ENCODE measurements around the gene ASTE1. TPM values are rescaled to one million over a fixed set of nuclear protein-coding genes. Genes with fewer than 3 reads are reported as not detected.
A peak's percentile ranks its signal among the peaks of the same experiment; 100 is the strongest.

Gene ASTE1, protein sequence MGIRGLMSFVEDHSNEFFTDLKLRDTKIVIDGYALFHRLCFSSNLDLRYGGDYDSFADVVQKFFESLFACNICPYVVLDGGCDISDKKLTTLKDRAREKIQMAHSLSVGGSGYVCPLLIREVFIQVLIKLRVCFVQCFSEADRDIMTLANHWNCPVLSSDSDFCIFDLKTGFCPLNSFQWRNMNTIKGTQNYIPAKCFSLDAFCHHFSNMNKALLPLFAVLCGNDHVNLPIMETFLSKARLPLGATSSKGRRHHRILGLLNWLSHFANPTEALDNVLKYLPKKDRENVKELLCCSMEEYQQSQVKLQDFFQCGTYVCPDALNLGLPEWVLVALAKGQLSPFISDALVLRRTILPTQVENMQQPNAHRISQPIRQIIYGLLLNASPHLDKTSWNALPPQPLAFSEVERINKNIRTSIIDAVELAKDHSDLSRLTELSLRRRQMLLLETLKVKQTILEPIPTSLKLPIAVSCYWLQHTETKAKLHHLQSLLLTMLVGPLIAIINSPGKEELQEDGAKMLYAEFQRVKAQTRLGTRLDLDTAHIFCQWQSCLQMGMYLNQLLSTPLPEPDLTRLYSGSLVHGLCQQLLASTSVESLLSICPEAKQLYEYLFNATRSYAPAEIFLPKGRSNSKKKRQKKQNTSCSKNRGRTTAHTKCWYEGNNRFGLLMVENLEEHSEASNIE
- 1 to 10 TPM; 1.2 to 2.0 (median 1.5) TPM for total RNA-seq

DNA sequence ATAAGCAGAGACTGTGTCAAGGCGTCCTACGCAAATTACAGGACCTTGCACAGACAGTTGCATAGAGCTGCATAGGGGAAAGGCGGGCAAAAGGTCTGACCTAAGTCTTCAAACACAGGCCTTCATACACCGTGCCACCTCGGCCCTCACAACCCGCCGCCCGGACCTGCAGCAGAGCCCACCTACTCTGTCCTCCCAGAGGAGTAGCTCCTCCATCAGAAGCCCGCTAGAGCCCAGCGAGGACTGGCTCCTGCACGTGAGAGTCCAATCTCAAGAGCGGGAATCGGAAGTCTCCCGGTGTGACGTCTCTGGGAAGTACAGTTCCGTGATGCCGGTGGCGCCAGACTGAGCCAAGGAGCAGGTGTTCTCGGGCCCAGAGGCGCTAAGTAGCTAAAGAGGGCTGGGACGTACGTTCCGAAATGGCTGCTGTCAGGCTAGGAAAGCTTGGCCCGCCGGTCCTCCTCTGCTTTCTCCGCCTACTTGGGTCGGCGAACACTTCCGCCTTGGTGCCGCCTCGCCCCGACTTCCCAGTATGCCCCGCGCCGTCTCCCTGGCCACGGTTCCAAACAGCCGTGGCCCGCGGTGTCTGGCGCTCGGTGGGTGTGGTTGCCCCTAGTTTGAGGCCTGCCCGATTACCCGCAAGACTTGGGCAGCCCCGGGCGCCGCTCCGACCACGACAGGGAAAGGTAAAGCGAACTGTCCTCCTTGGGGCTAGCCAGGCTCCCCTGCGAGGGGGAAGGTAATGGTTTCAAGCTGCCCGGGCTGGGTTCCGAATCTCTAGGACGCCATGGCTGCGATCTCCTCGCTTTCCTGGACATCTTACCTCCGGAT lies at the start of gene ASTE1, which contains the start of gene NEK11:
Gene ASTE1, minus strand, starts transcription at position 505 of the 831 bp plus-strand sequence. CDS start 1,519 bp downstream, outside the sequence.
Gene NEK11, plus strand, starts transcription at position 557 of the 831 bp plus-strand sequence. CDS start 2,832 bp downstream, outside the sequence.
- in situ Hi-C loops (cut with MboI; ENCODE audit: low sequenced_read_pairs in 4 of 4): loop anchor here in 2 of 4 donors (10.0 to 25.0 kb wide), 2 partner anchors 478 to 1011 kb away; partner anchors contain the start of genes CPNE4 (in 1 of the 2) and MRPL3 (in 1 of the 2)

DNA sequence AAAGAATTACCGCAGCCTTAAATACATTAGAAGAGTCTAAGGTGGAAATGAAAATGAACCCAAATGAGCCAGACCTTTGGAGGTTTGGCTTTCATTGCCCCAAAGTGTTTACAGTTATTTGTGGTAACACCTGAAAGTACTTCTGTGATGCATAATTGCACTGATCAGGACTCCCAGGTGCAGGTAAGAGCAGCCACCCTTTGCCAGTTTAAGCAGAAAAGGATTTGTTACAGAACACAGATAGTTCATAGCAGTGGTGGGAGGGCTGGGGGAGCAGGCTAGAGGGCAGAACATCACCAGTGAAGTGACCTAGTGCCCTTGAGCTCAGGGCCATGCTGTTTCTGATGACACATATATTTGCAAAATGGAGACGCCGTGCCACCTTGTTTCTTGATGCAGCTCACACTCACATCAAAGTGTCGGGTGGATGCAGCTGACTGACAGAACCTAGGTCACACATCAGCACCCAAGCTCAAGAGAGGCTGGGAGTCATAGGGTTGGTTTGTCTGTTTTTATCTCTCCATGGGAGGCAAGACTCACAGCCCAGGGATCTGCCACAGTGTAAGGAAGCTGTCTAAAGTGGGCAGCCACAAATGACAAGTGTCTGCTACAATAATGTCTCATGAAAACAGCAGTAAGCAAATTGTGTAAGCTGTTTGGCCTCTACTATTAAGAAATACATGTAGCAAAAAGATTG lies 49.2 kb upstream of the ASTE1 start:
- Histone ChIP-seq H3K27me3 (no peaks in the 10 kb centered on the region), H3K4me3 (no peak overlapping the region), H3K9me3 (no peaks in the 10 kb centered on the region), H3K27ac (no peak overlapping the region), H3K4me1 (peaks cover 6 to 7% of the 10 kb centered on the region in 2 donors), H3K36me3 (no peaks in the 10 kb centered on the region)
- TF ChIP-seq, protein P1, sequence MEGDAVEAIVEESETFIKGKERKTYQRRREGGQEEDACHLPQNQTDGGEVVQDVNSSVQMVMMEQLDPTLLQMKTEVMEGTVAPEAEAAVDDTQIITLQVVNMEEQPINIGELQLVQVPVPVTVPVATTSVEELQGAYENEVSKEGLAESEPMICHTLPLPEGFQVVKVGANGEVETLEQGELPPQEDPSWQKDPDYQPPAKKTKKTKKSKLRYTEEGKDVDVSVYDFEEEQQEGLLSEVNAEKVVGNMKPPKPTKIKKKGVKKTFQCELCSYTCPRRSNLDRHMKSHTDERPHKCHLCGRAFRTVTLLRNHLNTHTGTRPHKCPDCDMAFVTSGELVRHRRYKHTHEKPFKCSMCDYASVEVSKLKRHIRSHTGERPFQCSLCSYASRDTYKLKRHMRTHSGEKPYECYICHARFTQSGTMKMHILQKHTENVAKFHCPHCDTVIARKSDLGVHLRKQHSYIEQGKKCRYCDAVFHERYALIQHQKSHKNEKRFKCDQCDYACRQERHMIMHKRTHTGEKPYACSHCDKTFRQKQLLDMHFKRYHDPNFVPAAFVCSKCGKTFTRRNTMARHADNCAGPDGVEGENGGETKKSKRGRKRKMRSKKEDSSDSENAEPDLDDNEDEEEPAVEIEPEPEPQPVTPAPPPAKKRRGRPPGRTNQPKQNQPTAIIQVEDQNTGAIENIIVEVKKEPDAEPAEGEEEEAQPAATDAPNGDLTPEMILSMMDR (IDR thresholded peaks at IDR 0.05 in 4 of 5, conservative IDR thresholded peaks at IDR 0.05 in 1 of 5): no peak
- no peak for TF ChIP-seq POLR2A (IDR thresholded peaks at IDR 0.05)
- intact Hi-C loops (cut with DNase I; ENCODE audit: low total_unique reads): no loop called here
- ATAC-seq (no peak), DNase-seq (no peak)
- in situ Hi-C loops (cut with MboI; ENCODE audit: low sequenced_read_pairs in 4 of 4): no loop called here

More for the DNA sequence above, at the start of gene ASTE1, which contains the start of gene NEK11:
- Histone ChIP-seq H3K9me3 (no peaks in the 10 kb centered on the region), H3K36me3 (no peaks in the 10 kb centered on the region), H3K27me3 (no peaks in the 10 kb centered on the region), H3K4me3 (peak within 1 kb of the TSS; percentile 68 to 85 (median 78)), H3K27ac (peak within 1 kb of the TSS; percentile 83 to 88 (median 84)), H3K4me1 (peaks cover 10 to 19% of the 10 kb centered on the region in 2 donors)
- DNase-seq: peak; percentile 75 to 76
- intact Hi-C loops (cut with DNase I; ENCODE audit: low total_unique reads): loop anchor here (5.0 kb wide), 1 partner anchor 476 kb away; the partner anchor contains the start of gene MRPL3
- peak in 1 of 2 donors; percentile 27 for TF ChIP-seq POLR2A (IDR thresholded peaks at IDR 0.05)
- TF ChIP-seq, protein P1 (IDR thresholded peaks at IDR 0.05 in 4 of 5, conservative IDR thresholded peaks at IDR 0.05 in 1 of 5): no peak
- ATAC-seq: peak; percentile 96 to 97

DNA sequence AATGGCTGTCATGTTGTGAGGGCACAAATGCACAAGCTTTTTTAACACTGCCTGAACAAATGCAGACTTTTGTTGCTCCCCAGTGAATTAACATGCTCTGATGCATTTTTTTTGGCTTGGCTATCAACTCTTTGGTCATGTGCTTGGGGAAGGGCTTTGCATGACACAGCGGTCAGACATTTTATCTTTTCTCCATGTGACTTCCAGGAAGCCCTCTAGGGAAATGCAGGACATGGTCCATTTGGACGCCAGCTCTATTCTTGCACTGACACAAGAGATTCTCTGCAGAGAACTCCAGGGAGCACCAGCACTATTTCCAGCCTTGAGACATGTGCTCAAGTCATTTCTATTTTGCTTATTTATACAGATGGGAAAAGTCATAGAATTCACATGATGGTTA lies 46.2 kb upstream of the ASTE1 start:
- Histone ChIP-seq H3K4me1 (peaks cover 6 to 7% of the 10 kb centered on the region in 2 donors), H3K9me3 (no peaks in the 10 kb centered on the region), H3K27ac (no peak overlapping the region), H3K4me3 (no peak overlapping the region), H3K27me3 (no peaks in the 10 kb centered on the region), H3K36me3 (no peaks in the 10 kb centered on the region)
- in situ Hi-C loops (cut with MboI; ENCODE audit: low sequenced_read_pairs in 4 of 4) (no loop called here), intact Hi-C loops (cut with DNase I; ENCODE audit: low total_unique reads) (no loop called here)
- TF ChIP-seq POLR2A (IDR thresholded peaks at IDR 0.05): no peak
- TF ChIP-seq, protein P1 (IDR thresholded peaks at IDR 0.05 in 4 of 5, conservative IDR thresholded peaks at IDR 0.05 in 1 of 5): no peak
- DNase-seq: peak in 1 of 2 donors; percentile 20
- ATAC-seq: peak; percentile 44 to 52

DNA sequence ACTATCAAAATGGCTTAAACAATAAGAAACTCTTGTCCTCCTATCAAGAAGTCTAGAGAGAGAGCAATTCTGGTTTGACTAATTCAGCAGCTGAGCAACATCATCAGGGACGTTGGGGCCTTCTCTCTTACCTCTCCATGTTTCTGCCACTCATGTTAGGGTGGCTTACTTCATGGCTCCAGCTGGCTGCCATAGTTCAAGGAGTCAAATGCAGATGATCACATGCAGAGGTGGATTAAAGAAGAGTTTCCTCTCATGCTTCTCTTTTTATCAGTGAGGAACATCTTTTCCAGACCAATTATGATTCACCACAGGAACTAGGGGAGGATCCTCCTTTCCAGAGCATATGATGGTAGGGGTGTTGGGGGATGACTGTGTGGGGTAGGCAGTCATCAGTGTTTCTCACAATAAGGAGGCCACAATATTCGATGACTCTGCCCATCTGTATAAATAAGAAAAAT lies 45.5 kb upstream of the ASTE1 start:
- Histone ChIP-seq H3K36me3 (no peaks in the 10 kb centered on the region), H3K27me3 (no peaks in the 10 kb centered on the region), H3K9me3 (no peaks in the 10 kb centered on the region), H3K4me1 (peaks cover 6 to 7% of the 10 kb centered on the region in 2 donors), H3K4me3 (no peak overlapping the region), H3K27ac (no peak overlapping the region)
- TF ChIP-seq POLR2A (IDR thresholded peaks at IDR 0.05): no peak
- TF ChIP-seq, protein P1 (IDR thresholded peaks at IDR 0.05 in 4 of 5, conservative IDR thresholded peaks at IDR 0.05 in 1 of 5): no peak
- in situ Hi-C loops (cut with MboI; ENCODE audit: low sequenced_read_pairs in 4 of 4) (no loop called here), intact Hi-C loops (cut with DNase I; ENCODE audit: low total_unique reads) (no loop called here)
- ATAC-seq (no peak), DNase-seq (no peak)
